ENCODE data around the gene KRT83. TPM values are rescaled to one million over a fixed set of nuclear protein-coding genes. Genes with fewer than 3 reads are reported as not detected.

The KRT83 gene
- polyA plus RNA-seq, 1 of the 3 experiments (the other 2 are of a cell fraction), result 0.03 TPM

DNA sequence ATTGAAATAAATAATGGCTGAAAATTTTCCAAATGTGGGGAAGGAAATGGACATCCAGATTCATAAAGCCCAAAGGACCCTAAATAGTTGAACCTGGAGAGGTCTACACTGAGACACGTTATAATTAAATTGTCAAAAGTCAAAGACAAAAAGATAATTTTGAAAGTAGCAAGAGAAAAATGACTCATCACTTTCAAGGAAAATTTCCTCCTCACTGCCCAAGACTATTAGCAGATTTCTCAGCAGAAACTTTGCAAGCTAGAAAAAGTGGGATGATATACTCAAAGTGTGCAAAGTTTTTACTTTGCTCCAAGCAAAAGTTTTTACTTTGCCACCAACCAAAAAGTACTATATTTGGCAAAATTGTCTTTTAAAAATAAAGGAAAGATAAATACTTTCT is 15.9 kb upstream of the KRT83 start (continued):
- TF ChIP-seq EZH2phosphoT487 (IDR thresholded peaks at IDR 0.05; ENCODE audit: borderline replicate concordance, low read depth), result no peak
- TF ChIP-seq FOXM1 (IDR thresholded peaks at IDR 0.05; ENCODE audit: low read depth), result no peak
- no peak for TF ChIP-seq YY1 (IDR thresholded peaks at IDR 0.05; ENCODE audit: low read depth)
- TF ChIP-seq TEAD4 (IDR thresholded peaks at IDR 0.05; ENCODE audit: borderline replicate concordance, insufficient read depth), result no peak
- TF ChIP-seq TAF1 (IDR thresholded peaks at IDR 0.05; ENCODE audit: borderline replicate concordance, low read depth, low read length), result no peak
- TF ChIP-seq MAX (IDR thresholded peaks at IDR 0.05; ENCODE audit: low read depth), result no peak

GRCh38 chr12:52336641-52337040 is 15.4 kb upstream of the KRT83 start:
- Histone ChIP-seq H3K4me2 (no peak overlapping the region), H3F3A (replicated peaks; ENCODE audit: insufficient read depth) (peaks cover 7% of the 10 kb centered on the region), H3K27me3 (ENCODE audit: insufficient read depth) (peaks cover 21% of the 10 kb centered on the region), H3K9me2 (no peaks in the 10 kb centered on the region), H3K4me3 (ENCODE audit: low read depth in 2 of 2, low read length in 1 of 2) (no peak overlapping the region), H3K36me3 (replicated peaks in 1 of 2; ENCODE audit: control insufficient read depth in 1 of 2, insufficient read depth in 2 of 2, low read length in 1 of 2) (no peaks in the 10 kb centered on the region), H3K9ac (no peak overlapping the region), H3K9me3 (0 out of 2 replicates have a peak, but pooled peaks cover 8% of the 10 kb centered on the region), H3K27ac (ENCODE audit: low read depth in 2 of 2, low read length in 1 of 2) (no peak overlapping the region), H4K20me1 (ENCODE audit: insufficient read depth) (no peaks in the 10 kb centered on the region), H3K4me1 (ENCODE audit: control insufficient read depth in 1 of 2, insufficient read depth in 2 of 2, low read depth in 1 of 2, low read length in 1 of 2) (peaks cover 0 to 12% of the 10 kb centered on the region in 2 experiments; a peak in 2 of 4 replicates), H2AFZ (ENCODE audit: low read depth) (no peak overlapping the region), H3K79me2 (ENCODE audit: insufficient read depth) (no peaks in the 10 kb centered on the region)
- WGBS (ENCODE audit: low lambda C conversion rate), result 42% methylated on average over 2 of the region's 2 CpGs
- ChIA-PET CTCF (interaction anchor here (0.5 to 2.1 kb wide), 4 partner anchors 9 to 100 kb away, joined by 3 to 8 read pairs (median 3); no protein-coding TSS in a partner anchor), POLR2A (no interaction called here)
- TF ChIP-seq, protein P1, sequence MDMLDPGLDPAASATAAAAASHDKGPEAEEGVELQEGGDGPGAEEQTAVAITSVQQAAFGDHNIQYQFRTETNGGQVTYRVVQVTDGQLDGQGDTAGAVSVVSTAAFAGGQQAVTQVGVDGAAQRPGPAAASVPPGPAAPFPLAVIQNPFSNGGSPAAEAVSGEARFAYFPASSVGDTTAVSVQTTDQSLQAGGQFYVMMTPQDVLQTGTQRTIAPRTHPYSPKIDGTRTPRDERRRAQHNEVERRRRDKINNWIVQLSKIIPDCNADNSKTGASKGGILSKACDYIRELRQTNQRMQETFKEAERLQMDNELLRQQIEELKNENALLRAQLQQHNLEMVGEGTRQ (IDR thresholded peaks at IDR 0.05; ENCODE audit: borderline replicate concordance, low read depth, low read length), result no peak
- no peak for TF ChIP-seq MXI1 (IDR thresholded peaks at IDR 0.05; ENCODE audit: low read depth, low read length)
- no peak for TF ChIP-seq SIN3A (IDR thresholded peaks at IDR 0.05; ENCODE audit: borderline replicate concordance, low read depth, low read length)
- TF ChIP-seq ELF1 (IDR thresholded peaks at IDR 0.05), result no peak
- TF ChIP-seq SMC3 (IDR thresholded peaks at IDR 0.05; ENCODE audit: low read depth, low read length), result no peak
- TF ChIP-seq FOXM1 (IDR thresholded peaks at IDR 0.05; ENCODE audit: low read depth), result no peak
- TF ChIP-seq, protein P2, sequence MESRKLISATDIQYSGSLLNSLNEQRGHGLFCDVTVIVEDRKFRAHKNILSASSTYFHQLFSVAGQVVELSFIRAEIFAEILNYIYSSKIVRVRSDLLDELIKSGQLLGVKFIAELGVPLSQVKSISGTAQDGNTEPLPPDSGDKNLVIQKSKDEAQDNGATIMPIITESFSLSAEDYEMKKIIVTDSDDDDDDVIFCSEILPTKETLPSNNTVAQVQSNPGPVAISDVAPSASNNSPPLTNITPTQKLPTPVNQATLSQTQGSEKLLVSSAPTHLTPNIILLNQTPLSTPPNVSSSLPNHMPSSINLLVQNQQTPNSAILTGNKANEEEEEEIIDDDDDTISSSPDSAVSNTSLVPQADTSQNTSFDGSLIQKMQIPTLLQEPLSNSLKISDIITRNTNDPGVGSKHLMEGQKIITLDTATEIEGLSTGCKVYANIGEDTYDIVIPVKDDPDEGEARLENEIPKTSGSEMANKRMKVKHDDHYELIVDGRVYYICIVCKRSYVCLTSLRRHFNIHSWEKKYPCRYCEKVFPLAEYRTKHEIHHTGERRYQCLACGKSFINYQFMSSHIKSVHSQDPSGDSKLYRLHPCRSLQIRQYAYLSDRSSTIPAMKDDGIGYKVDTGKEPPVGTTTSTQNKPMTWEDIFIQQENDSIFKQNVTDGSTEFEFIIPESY (IDR thresholded peaks at IDR 0.05; ENCODE audit: borderline replicate concordance, low read depth), result no peak
- no peak for DNase-seq

Data from SK-N-SH (cell line).